ENCODE results near the gene WDR93.

GRCh38 chr15:89654847-89655805 lies 35.5 kb upstream of the WDR93 start, which contains the start of gene KIF7:
- TF ChIP-seq CTCF (IDR thresholded peaks at IDR 0.05; ENCODE audit: low read depth, low read length, poor library complexity, severe bottlenecking) (no peak), EZH2phosphoT487 (IDR thresholded peaks at IDR 0.05; ENCODE audit: borderline replicate concordance, low read length) (peak; percentile 68; the same call in 1 of the 2 replicates)
